NCI-H748 (cell line): Measurements from ENCODE around the gene KRT5.

ENCODE experiments used
- DNase-seq: peaks from one replicate; lab custom pipeline; 2025; ENCODE audit not compliant: unreplicated experiment; lab: John Stamatoyannopoulos, UW

Gene KRT5

DNA sequence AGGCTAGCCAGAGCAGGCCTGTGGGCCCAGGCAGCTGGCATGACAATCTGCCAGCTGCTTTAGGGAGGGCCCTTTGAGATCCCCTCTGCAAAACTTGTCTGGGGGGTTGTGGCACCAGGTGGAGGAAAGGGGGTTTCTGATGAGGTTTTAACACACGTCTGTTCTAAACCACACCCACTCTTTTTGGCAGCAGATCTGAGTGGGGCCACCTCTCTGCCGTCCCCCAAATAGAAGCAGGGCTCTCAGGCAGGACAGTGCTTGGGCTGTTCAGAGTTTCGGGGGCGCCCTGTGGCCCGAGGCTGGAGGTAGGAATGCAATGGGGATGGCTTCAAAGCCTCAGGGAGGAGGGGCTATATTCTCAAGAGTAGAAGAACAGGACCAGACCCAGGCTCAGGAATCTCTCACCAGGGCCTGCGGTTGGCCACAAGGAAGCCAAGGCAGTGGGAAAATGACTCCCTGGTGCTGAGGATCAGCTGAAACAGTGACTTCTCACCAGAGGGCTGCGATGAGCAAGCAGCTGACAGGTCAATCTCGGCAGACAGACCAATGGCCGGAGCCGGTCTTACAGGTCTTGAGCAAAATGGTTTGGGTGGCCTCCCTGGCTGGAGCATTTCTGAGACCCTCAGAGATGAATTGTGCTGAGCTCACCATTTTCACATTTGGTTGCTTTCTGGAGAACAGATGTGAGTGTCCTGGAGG is 1.5 kb upstream of the KRT5 start:
- DNase-seq, result no peak

DNA sequence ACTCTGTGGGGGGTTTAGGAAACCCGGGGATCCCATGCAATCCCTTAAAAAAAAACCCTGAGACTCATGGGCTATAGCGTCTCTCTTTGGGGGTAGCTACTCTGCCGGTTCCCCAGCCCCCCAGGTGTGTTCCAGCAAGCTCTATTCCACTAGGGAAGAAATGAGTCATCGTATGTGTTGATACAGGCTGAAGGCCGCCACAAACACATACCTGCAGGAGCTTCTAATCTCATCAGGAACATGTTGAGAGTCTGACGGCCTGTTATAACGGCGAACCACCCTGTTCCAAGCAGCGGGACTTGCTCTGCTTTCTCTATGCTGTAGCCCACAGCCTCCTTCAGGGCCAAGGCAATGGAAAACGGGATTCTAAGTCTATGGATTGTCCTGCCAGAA is 977 bp upstream of the KRT5 start:
- no peak for DNase-seq

DNA sequence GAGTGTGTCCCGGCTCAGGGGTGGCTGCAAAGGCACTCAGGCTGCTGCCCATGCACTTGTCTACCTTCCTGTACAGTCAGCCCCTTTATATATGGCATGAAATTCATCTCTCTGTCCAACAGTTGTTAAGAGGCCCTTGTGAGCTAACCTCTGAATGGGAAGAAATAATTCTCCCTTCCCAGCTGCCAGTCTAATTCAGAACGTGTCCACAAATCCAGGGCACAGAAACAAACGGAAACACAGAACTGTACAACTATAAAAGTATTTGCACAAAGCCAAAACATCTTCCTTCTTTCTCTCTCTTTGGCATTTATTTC is 849 bp downstream of the KRT5 start:
- DNase-seq, result no peak

DNA sequence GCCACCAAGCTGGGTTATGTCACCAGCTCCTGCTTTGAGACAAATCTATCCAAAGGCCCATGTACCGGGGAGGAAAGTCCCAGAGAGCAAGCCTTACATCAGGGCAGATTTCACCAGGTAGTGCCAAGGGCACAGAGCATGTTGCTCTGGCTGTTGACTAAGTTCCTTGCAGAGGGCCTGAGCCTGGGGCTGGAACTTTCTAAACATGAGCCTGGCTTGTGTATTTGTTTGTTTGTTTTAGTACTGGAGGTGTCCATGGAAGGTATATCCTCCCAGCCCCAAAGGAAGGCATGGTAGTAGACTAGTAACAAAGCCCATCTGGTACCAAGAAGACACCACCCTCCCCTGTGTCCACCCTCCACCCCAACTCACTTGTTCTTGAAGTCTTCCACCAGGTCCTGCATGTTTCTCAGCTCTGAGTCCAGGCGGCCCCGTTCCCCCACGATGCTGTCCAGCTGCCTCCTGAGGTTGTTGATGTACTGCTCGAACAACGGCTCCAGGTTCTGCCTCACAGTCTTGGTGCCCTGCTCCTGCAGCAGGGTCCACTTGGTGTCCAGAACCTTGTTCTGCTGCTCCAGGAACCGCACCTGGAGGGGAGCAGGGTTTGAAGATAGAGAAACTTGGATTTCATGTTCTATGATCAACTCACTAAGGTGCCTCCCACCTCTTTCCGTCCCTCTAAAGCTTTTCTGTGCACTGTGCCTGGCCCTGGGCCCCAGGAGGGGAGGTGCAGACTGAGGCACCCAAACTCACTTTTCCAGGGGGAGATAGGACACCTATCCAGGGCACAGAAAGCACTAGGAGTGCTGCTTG is 1.4 kb downstream of the KRT5 start:
- DNase-seq, result no peak

DNA sequence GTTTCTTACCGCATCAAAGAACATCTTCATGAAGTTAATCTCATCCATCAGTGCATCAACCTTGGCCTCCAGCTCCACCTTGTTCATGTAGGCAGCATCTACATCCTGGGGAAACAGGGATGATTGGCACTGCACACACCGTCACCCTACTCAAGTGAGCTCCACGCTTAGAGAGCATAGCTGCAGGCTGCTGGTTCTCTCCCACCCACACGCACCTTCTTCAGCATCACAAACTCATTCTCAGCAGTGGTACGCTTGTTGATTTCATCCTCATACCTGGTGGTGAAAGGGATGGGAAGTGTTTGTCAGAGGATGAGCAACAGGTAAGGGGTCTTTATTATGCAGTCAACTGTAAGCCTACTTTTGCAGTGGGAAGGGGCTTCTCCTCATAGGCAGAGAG is 2.3 kb downstream of the KRT5 start:
- DNase-seq, result no peak

DNA sequence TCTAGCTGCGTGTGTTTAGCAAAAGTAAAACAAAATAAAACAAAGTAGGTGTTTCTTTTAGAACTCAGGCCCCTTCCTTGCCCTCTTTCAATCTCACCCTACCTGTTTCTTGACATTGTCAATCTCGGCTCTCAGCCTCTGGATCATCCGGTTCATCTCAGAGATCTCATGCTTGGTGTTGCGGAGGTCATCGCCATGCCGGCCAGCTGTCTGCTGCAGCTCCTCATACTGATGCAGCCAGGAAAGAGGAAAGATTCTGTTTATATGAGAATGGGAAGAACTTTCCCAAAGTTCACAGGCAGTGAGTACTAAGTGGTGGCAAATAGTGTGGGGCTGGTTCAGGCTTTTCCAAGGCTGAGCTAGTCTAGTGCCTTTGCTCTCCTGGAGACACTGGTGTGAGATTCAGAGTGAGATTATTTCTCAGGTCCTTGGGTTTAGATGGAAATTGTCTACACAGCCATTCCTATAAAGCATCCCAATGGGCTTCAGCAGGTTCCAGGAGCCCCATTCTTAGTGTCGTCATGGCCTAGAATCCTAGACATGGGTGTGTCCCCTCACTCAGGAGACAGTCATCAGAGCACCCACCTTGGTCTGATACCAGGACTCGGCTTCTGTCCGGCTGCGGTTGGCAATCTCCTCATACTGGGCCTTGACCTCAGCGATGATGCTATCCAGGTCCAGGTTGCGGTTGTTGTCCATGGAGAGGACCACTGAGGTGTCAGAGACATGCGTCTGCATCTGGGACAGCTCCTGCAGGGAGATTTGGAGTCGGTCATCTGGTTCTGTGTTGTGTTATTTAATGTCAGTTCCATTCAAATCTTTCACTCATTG is 3.0 kb downstream of the KRT5 start:
- DNase-seq, result no peak

DNA sequence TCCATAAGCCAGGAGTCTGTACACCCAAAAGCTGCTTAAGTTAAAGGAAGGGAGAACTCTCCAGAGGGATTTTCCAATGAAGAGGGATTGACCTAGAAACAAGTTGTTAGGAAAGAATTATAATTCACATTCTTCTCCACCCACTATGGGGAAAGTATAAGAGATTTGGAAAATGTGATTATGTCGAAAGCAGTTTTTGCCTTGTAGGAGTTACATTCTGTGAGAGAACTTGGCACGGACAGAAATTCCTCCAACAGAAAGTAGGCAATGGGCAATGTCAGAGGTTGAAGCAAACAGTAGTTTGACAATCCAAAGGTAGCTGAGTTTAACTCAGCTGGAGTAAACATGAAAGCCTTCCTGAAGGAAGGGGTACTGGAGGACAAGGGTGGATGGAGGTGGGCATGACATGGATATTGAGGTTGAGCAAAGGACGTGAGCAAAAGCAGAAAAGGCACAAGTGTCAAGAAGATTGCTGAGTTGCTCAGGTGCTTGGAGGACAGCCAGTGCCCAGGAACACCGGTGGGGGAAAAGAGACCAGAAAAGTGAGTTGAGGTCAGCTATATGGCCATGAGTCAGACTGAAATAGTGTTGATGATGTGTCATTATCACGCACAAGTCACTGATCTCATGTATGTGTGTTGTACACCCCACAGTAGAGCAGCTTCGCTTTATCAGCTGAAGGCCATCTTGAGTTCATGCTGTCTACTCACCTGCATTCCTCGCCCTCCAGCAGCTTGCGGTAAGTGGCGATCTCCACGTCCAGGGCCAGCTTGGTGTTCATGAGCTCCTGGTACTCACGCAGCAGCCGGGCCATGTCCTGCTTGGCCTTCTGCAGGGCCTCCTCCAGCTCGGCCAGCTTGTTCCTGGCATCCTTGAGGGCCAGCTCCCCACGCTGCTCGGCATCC is 4.0 kb downstream of the KRT5 start:
- DNase-seq, result no peak

DNA sequence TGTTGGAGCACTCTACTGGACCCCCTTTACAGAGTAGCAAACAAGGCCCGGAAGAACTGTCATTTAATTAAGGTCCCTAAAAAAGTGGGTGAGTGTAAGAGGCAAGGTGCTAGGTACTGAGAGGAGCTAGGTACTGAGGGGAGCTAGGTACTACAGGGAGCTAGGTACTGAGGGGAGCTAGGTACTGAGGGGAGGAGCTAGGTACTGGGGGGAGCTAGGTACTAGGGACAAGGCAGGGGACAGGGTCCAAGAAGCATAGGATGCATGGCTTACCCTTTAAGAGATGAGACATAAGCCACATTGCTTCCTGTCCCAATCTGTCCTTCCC is 4.9 kb downstream of the KRT5 start:
- no peak for DNase-seq

DNA sequence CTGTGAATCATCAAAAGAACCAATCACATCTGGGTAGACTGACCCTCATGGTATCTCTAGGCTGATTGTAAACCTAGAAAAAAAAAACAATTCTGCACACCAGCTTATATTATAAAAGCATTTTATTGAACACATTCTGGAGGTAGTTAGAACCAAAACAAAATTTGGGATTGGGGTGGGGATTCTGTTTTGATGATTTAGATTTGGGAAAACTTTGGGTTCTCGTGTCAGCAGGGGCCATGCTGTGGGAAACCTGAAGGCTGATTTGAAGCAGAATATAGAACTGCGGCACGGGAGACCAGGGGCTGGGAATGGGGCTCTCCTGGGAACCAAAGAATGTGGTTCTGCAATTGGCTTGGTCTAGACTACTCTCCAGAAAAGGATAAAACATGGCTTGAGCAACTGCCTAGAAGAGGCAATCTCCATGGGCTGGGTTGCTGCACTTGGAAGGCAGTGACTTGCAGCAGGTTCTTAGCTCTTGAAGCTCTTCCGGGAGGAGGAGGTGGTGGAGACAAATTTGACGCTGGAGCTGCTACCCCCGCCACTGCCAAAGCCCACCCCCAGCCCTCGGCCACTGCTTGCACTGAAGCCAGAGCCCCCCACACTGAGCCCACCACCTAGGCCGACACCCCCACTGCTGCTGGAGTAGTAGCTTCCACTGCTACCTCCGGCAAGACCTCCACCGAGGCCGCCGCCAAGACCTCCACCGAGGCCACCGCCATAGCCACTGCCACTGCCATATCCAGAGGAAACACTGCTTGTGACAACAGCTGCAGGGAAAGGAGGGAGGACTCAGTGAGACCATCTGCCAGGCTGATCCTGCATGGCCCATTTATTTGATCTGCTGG is 5.5 kb downstream of the KRT5 start:
- no peak for DNase-seq

DNA sequence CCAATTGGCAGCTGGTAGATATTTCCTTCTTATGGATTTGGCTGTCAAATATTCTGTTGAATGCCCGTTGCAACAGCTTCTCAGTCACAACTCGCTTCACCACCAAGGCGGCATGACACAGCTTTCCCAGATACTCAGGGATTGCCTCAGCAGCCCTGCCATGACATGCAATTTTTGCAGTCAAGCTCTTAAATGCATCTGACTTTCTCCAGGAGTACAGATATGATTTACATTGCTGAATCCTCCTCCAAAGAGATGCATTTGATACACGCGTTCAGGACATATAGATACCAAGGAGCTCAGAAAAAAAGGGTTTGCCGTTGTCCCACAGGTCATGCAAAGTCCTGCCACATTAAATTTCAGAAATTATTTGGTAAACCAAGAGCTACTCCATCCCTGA is 6.5 kb downstream of the KRT5 start:
- no peak for DNase-seq

DNA sequence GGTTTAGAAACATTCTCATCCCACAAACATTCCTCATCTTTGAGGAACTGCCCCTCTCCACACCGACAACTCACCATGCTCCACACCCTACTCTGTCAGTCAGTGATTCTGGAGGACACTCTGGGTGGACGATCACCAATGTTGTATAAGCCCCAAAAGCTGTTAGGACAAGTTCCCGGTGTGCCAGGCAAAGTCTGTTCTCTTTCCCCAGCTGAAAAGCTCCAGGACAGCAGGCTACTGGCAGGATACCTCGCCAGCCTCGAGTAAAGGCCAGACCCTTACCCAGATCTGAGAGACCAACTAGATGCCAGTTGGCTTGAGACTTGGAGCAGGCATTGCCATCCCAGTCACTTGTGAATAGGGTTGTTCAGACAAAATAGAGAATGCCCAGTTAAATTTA is 12.0 kb downstream of the KRT5 start:
- DNase-seq, result no peak

DNA sequence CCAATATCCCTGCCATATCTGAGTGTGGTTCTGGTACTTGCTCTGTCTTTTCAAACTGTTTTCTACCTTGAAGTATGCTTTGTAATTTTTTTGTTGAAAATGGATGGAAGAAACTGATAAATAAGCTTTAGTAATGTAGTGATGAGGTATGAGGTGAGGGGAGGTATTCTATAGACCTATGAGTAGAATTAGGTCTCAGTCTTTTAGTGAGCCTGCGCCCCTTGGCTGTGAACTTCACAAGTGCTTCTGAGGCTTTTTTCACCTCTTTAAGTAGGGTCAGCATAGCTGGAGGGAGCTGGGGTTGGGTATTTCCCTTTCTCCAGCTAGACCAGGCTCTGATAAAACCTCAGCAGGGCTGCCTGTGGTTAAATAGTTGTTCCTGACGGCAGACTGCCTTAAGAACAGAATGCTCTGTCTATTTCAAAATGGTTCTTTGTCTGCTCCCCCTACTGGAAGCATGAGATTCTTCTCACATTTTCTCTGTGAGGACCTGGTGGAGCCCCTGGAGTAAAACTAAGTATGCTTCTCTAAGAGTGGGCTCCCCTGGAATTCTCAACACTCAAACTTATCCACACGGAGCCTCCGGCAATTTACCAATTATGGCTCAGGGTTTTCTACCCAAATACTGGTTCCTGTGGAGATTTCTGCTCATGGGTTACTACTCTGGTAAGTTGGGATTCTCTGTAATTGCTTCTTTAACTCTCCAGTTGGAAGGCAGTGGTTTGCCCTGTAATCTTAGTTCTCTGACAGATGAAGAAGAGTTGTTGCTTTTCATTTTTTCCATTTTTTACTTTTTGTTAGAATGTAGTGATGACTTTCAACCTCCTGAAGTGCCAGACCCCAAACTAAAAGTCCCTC is 13.1 kb downstream of the KRT5 start:
- peak; percentile 47 for DNase-seq

DNA sequence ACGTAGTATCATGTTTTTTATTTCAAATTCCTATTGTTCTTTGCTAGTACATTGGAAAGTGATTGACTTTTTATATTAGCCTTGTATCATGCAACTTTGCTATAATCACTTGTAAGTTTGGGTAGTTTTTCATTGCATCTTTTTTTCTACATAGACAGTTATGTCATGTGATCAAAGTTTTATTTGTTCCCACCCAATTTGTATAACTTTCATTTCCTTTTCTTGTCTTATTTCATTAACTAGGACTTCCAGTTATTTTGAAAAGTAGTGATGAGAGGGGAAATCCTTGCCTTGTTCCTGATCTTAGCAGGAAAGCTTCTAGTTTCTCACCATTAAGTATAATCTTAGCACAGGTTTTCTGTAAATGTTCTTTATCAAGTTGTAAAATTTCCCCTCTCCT is 17.3 kb downstream of the KRT5 start:
- DNase-seq, result no peak

DNA sequence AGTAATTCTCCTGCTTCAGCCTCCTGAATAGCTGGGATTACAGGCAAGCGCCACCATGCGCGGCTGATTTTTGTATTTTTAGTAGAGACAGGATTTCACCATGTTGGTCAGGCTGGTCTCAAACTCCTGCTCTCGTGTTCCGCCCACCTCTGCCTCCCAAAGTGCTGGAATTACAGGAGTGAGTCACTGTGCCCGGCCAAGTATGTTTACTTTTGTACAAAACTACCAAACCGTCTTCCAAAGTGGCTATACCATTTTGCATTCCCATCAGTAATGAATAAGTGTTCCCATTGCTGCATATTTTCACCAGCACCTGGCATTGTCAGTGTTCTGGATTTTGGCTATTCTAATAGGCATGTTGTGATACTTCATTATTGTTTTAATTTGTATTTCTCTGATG is 18.7 kb downstream of the KRT5 start:
- DNase-seq, result no peak

DNA sequence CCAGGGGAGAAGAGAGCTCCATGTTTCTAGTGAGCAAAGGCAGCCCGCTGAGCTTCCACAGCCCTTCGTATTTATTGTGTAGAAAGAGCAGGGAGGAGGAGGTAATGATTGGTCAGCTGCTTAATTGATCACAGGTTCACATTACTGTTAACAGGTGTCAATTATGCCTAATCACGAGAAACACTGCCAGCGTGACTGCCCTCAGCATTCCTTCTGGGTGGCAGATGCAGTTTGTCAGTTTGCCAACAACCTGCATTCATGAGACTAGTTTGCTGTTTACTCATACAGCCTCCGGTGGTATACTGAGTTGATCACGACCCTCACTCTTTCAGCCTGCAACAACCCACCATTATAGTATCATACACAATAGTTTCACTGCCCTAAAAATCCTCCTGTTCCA is 19.6 kb downstream of the KRT5 start:
- DNase-seq, result peak; percentile 80

DNA sequence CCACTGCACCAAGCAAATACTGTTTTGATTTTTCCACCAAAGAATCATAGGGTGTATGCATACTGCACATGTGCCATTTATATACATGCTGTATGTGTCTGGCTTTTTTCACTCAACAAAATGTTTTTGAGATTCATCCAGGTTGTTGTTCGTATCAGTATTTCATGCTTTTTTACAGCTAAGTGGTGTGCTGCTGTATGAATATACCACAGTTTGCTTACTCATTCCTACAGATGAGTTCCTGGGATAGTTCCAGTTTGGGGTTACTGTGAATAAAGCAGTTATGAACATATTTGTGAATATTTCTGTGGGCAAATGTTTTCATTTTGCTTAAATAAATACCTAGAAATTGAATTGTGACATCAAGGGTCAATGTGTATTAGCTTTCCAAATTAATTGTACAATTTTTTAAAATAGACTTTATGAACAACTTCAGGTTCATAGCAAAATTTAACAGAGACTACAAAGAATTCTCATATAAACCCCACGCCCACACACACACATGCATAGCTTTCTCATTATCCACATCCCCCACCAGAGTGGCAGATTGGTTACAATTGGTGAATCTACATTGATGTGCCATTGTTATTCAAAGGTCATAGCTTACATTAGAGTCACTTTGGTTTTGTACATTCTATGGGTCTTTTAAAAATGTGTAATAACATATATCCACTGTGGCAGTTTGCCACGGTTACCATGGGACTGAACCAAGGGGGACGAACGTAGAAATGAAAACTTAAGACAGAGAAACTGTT is 20.2 kb downstream of the KRT5 start:
- peak; percentile 28 for DNase-seq

DNA sequence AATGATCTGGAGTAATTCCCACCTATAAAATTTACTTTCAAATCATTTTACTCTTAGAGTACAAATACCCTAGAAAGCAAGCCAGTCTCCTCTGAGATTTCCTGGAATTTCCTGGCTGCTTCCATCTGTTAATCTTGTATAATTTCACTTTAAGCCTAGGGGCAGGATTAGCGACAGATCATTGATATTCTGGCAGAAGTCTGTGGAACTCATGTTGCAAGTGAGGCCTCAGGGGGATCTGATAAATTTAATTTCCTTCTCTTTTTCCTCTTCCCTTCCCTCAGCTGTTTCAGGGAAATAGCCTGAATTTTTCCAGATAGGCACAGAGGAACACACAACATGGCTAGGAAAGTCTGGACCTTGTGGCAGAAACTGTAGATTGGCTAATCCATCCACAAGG is 21.2 kb downstream of the KRT5 start:
- no peak for DNase-seq

DNA sequence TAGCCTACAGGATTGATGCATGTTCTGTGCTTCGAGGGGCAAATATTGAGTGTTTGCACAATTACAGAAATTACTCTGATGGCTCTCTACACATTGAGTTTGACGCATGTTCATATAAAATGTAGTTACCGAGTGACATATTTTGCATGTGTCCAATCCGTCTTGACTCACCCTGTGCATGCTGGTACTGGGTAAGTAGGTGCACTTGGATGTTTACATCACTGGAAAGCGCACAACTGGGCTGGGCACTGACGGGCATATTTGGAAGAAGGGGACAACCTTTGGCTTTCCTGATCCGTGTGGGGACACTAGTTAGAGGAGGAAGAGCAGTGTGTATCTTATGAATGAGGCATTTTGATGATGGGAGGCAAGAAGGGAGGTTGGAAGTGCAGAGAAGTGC is 22.2 kb downstream of the KRT5 start:
- DNase-seq, result no peak
